Stimulated activated naive B cell treated with anti-CD40 and anti-IgM and Interleukin-4, amounts not matched to agents 10 μg/mL and 1 μg/mL and 100 μg/mL, for 72 hours (primary cell): ENCODE measurements around the gene TSNAXIP1.
A peak's percentile ranks its signal among the peaks of the same experiment; 100 is the strongest.

ENCODE experiments used
- ATAC-seq, 2 donors: fragments of 150-1000 bp; cut with Tn5 transposase; replicated peaks; 2 replicates each; pipeline ENCODE4 v1.10.0; 2021; ENCODE audit warnings: moderate library complexity in 1 of 2
- DNase-seq: peaks from one replicate; pipeline ENCODE4 v3.0.0; 2021
- H3K27ac Mint-ChIP-seq: one replicate; pipeline ENCODE4 v1.8.0; 2022; ENCODE audit warnings: mild to moderate bottlenecking, mixed read lengths
- H3K27me3 Mint-ChIP-seq, 2 donors: one replicate each; pipeline ENCODE4 v1.8.0; 2022; ENCODE audit warnings: mixed read lengths in 2 of 2
- H3K36me3 Mint-ChIP-seq, 2 donors: one replicate each; pipeline ENCODE4 v1.8.0; 2022; ENCODE audit warnings: mixed read lengths in 2 of 2, mild to moderate bottlenecking in 1 of 2
- H3K4me1 Mint-ChIP-seq, 2 donors: one replicate each; pipeline ENCODE4 v1.8.0; 2022; ENCODE audit warnings: mixed read lengths in 2 of 2, mild to moderate bottlenecking in 1 of 2
- H3K4me3 Mint-ChIP-seq, 2 donors: one replicate each; pipeline ENCODE4 v1.8.0; 2022; ENCODE audit warnings: mild to moderate bottlenecking in 2 of 2, mixed read lengths in 2 of 2, moderate library complexity in 1 of 2
- H3K9me3 Mint-ChIP-seq, 2 donors: one replicate each; pipeline ENCODE4 v1.8.0; 2022; ENCODE audit warnings: mixed read lengths in 2 of 2, mild to moderate bottlenecking in 1 of 2

Gene TSNAXIP1

DNA sequence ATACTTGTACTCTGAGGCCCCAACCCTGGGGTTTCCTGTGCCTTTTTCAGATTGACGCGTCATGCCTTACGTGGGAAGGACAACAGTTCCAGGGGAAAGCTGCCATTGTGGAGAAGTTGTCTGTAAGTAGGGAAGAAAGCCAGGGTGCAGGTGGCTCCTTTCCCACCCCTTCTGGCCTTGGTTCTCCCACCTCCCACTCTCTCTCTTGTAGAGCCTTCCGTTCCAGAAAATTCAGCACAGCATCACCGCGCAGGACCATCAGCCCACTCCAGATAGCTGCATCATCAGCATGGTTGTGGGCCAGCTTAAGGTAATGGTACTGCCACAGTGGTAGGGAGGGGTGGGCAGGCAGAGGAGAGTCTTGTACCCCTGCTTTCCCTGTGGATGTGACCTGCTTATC is 61.6 kb downstream of the TSNAXIP1 start:
- no peak for ATAC-seq
- Mint-ChIP-seq H3K36me3 (peaks cover 8 to 21% of the 10 kb centered on the region in 2 donors), H3K4me3 (no peak overlapping the region), H3K27ac (no peak overlapping the region), H3K9me3 (no peaks in the 10 kb centered on the region), H3K4me1 (peaks cover 5 to 8% of the 10 kb centered on the region in 2 donors), H3K27me3 (no peaks in the 10 kb centered on the region)
- DNase-seq = no peak

DNA sequence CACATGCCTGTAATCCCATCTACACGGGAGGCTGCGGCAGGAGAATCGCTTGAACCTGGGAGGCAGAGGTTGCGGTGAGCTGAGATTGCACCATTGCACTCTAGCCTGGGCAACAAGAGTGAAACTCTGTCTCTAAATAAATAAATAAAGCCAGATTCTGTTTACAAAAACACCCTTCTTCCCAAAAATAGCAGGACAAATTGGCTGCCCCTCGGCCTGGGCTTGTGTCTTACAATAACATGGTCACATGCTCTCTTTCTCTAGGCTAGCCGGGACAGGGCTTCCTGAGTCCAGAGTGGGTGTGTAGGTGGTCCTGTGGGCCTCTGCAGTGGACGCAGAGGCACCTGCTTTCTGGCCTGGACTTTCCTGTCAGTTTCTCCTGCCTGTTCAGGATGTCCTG is 63.0 kb downstream of the TSNAXIP1 start:
- no peak overlapping the region for H3K4me3 Mint-ChIP-seq
- DNase-seq (no peak), ATAC-seq (no peak)
- no peak overlapping the region for H3K27ac Mint-ChIP-seq
- no peaks in the 10 kb centered on the region for H3K27me3 Mint-ChIP-seq
- H3K36me3 Mint-ChIP-seq = peaks cover 9 to 19% of the 10 kb centered on the region in 2 donors
- peaks cover 13 to 21% of the 10 kb centered on the region in 2 donors for H3K4me1 Mint-ChIP-seq
- H3K9me3 Mint-ChIP-seq = no peaks in the 10 kb centered on the region

DNA sequence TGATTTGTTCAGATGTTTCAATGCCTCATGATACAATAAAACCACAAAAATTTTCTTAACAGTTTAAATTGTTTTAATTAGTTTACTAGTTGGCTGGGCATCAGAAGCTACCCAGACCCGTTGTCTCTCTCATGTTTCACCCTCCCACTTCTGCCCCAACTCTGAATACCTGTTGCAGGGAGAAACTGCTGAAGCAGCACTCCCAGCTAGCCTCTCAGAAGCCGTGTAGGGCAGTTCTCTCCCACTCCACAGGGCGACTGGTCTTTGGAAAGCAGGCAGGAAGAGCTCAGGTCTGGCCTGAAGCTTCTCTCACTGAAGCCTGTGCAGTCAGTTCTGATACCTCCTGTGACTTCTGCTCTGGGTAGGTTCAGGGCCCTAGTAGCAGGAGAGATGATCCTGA is 64.6 kb downstream of the TSNAXIP1 start:
- Mint-ChIP-seq H3K4me3 (no peak overlapping the region), H3K4me1 (peaks cover 24 to 37% of the 10 kb centered on the region in 2 donors), H3K9me3 (no peaks in the 10 kb centered on the region), H3K36me3 (peaks cover 9 to 16% of the 10 kb centered on the region in 2 donors), H3K27me3 (no peaks in the 10 kb centered on the region), H3K27ac (no peak overlapping the region)
- ATAC-seq = no peak
- no peak for DNase-seq

DNA sequence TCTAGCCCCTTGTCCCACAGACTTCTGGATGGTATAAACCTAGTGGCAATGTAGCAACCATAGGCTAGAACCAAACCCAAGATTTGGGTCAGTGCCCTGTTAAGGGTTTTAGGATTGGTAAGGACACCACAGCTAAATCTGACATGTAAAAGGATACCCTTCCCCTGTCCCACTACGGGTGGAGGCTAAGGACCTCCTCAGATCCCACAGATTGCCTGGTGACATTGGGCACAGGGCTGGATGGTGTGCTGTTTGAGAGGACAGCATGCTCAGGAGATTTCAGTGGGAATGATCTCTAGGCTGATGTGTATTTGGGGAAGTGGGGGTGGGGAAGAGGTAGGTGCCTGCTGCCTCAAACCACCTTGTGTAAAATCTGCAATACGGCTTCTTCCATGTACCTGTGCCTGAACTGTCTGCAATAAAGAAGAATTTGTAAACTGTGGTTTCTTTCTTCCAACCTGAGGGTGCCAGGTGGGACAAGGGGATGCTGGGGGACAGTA is 65.5 kb downstream of the TSNAXIP1 start:
- peaks cover 11 to 17% of the 10 kb centered on the region in 2 donors for H3K36me3 Mint-ChIP-seq

DNA sequence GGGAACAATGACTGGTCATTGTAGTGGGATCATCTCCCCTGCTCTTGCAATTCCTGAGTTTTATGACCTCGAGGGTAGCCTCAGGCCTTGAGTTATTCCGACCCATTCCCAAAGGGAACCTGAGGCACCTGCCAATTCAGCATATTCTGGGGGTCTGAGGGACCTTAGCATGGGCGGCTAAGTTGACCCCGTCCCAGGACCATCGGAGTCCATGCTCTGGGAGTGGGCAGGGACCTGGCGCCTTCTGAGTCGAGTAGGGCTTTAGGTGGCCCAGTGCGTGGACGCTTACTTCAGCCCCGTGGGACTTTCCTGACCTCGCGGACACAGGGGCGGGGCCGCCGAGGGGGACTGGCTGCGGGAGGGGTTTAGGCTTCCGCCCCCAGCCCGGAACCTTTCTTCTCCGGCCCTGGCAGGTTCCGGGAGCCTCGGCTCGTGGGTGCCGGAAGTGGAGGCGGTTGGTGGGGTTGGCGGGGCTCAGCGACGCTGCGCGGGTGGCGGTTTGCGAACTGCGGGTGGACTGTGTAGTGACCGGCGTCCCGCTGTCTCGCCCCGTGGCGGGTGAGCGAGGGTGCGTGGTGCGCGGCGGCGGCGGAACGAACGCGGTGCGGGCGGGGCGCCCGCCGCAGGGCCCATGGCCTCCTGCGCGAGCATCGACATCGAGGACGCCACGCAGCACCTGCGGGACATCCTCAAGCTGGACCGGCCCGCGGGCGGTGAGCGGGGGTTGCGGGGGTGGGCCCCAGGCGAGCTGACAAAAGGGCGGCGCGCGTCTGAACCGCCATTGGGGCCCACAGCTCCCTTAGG is 66.1 kb downstream of the TSNAXIP1 start, which contains the start of gene EDC4:
Gene EDC4 (plus strand): TSS at position 422 of the 804 bp plus-strand sequence. CDS start 210 bp downstream, at position 632.
- Mint-ChIP-seq H3K36me3 (peaks cover 16 to 24% of the 10 kb centered on the region in 2 donors), H3K27me3 (no peaks in the 10 kb centered on the region), H3K27ac (peak within 1 kb of the TSS; percentile 95), H3K4me1 (peaks cover 24 to 37% of the 10 kb centered on the region in 2 donors), H3K9me3 (no peaks in the 10 kb centered on the region), H3K4me3 (peak within 1 kb of the TSS; percentile 83 to 95)
- DNase-seq = peak; percentile 87
- peak; percentile 92 to 97 for ATAC-seq

More for the DNA sequence above, 65.5 kb downstream of the TSNAXIP1 start:
- Mint-ChIP-seq H3K4me1 (peaks cover 24 to 37% of the 10 kb centered on the region in 2 donors), H3K27ac (peak overlapping the region; percentile 95), H3K27me3 (no peaks in the 10 kb centered on the region), H3K9me3 (no peaks in the 10 kb centered on the region), H3K4me3 (peak overlapping the region; percentile 83 to 95)
- DNase-seq (no peak), ATAC-seq (no peak)

DNA sequence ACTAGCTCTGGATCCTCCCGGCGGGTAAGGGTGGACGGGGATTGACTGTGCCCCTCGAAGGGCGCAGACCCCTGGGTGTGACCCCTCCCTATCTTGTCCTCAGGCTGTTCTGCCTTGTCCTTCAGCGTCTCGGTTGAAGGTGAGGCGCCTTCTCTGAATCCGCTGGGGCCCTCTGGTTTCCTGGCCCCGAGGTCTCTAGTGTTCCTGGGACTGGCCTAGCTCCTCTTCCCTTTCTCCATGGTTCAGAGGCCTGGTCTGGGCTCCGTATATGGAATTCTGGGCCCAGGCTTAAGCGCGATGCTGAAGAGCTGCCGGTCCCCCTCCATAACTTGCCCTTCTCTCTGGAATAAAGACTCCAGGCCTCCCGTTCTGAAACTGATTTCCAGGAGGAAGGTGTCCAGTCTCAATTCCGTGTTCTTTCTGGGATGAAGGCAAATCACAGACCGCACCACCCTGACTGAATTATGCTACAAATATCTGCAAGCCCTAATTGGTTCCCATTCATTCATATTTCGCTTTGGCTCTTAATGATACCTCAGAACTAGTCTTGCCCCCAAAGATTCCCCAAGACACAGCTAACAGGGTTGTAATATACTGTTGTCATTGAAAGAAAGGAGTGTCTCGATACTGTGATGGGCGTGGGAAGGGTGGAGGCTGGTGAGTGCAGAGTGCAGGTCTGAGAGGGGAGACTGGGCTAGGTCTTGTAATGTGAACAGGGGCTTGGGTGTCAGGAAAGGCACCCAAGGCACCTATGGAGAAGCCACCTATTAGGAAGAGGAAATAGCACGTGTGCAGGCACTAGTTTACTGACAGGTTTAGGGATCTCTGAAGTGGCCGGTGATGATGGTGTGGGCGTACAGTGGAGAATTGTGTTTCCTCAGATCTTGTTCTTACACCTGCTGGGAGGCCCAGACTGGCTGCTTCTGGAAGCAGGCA is 67.0 kb downstream of the TSNAXIP1 start:
- Mint-ChIP-seq H3K36me3 (peaks cover 15 to 29% of the 10 kb centered on the region in 2 donors), H3K27me3 (no peaks in the 10 kb centered on the region), H3K27ac (peak overlapping the region; percentile 79), H3K4me1 (peaks cover 24 to 37% of the 10 kb centered on the region in 2 donors), H3K9me3 (no peaks in the 10 kb centered on the region), H3K4me3 (peak overlapping the region; percentile 83 to 95)
- DNase-seq (no peak), ATAC-seq (peak in 1 of 2 donors; percentile 16)

DNA sequence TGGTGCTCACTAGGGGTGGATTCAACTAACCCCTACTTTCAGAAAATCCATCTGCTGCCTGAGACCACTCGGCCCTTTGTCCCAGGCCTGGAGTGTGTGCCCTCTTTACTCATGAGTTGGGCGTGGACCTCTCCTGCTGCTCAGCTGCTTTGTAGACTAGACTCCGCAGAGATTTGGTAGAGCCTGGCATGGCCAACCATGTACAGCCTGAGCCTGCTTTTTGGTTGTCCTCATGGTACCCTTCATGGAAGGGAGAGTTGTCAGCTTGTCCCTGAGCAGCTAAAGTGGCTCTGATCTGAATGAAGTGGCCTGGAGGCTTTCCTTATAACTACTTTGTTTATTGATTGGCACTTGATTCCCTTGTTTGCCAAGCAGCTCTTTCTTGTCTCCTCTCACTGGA is 67.7 kb downstream of the TSNAXIP1 start:
- ATAC-seq = no peak
- Mint-ChIP-seq H3K9me3 (no peaks in the 10 kb centered on the region), H3K4me3 (peak overlapping the region; percentile 83 to 95), H3K4me1 (peaks cover 24 to 37% of the 10 kb centered on the region in 2 donors), H3K36me3 (peaks cover 21 to 36% of the 10 kb centered on the region in 2 donors), H3K27me3 (no peaks in the 10 kb centered on the region), H3K27ac (peak overlapping the region; percentile 79)
- no peak for DNase-seq

DNA sequence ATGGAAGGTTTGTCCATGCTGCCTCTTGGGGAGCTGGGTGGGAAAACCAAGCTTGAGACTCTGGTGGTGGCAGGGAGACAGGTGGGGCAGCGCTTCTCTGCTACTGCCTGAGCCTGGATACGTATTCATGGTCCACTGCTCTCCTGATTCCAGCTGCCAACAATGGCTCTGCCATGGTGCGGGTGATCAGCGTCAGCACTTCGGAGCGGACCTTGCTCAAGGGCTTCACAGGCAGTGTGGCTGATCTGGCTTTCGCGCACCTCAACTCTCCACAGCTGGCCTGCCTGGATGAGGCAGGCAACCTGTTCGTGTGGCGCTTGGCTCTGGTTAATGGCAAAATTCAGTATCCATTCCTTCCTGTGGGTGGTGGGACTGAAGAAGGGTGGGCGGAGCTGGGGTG is 70.4 kb downstream of the TSNAXIP1 start:
- peaks cover 45 to 49% of the 10 kb centered on the region in 2 donors for H3K36me3 Mint-ChIP-seq
- ATAC-seq (no peak), DNase-seq (no peak)
- no peaks in the 10 kb centered on the region for H3K9me3 Mint-ChIP-seq
- no peaks in the 10 kb centered on the region for H3K27me3 Mint-ChIP-seq
- no peak overlapping the region for H3K4me3 Mint-ChIP-seq
- H3K4me1 Mint-ChIP-seq = peaks cover 24 to 36% of the 10 kb centered on the region in 2 donors
- no peak overlapping the region for H3K27ac Mint-ChIP-seq
